HTERT RPE-1 (cell line): ENCODE measurements around the gene CHFR.
"Not testable (repeated sequence)": the region's sequence is repeated elsewhere in the genome, so short reads cannot be mapped to it uniquely, and the experiment has no call there.

Experiments
- in situ Hi-C: fragments of 300-500 bp; cut with MboI; formaldehyde crosslinking; loops from 4 replicates; pipeline ENCODE4 v1.14.3; 2020; ENCODE audit warnings: low sequenced_read_pairs

Gene CHFR

GRCh38 chr12:132813443-132813842 lies 74.0 kb downstream of the CHFR start:
- in situ Hi-C loops = no loop called here

- in situ Hi-C loops = no loop called here
Measured at GRCh38 chr12:132812631-132813305, 74.6 kb downstream of the CHFR start.

DNA sequence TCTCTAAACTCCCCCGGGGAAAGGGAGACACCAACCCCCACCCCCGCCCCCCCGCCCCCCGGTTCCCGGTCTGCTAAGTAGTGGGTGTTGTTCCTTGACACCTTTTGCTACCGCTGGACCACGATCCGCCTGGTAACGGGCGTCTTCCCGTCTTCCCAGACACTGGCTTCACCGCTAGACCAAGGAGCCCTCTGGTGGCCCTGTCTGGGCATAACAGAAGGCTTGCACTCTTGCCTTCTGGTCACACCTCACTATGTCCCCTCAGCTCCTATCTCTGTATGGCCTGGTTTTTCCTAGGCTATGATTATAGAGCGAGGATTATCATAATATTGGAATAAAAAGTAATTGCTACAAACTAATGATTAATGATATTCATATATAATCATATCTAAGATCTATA lies 78.0 kb downstream of the CHFR start:
- in situ Hi-C loops = not testable (repeated sequence)

GRCh38 chr12:132807295-132808092 lies 79.9 kb downstream of the CHFR start:
- in situ Hi-C loops = no loop called here

GRCh38 chr12:132806857-132807256 lies 80.5 kb downstream of the CHFR start:
- in situ Hi-C loops = no loop called here

- in situ Hi-C loops = no loop called here
Measured at GRCh38 chr12:132804426-132804861, 83.0 kb downstream of the CHFR start.

GRCh38 chr12:132803888-132804287 lies 83.5 kb downstream of the CHFR start:
- in situ Hi-C loops = no loop called here

- in situ Hi-C loops = no loop called here
Measured at GRCh38 chr12:132803125-132803524, 84.3 kb downstream of the CHFR start.

- in situ Hi-C loops = no loop called here
Measured at GRCh38 chr12:132801741-132802140, 85.7 kb downstream of the CHFR start.

GRCh38 chr12:132798836-132799235 lies 88.6 kb downstream of the CHFR start:
- in situ Hi-C loops = no loop called here

- in situ Hi-C loops = no loop called here
Measured at GRCh38 chr12:132797820-132798570, 89.4 kb downstream of the CHFR start.

GRCh38 chr12:132795847-132796246 lies 91.6 kb downstream of the CHFR start:
- in situ Hi-C loops = no loop called here

DNA sequence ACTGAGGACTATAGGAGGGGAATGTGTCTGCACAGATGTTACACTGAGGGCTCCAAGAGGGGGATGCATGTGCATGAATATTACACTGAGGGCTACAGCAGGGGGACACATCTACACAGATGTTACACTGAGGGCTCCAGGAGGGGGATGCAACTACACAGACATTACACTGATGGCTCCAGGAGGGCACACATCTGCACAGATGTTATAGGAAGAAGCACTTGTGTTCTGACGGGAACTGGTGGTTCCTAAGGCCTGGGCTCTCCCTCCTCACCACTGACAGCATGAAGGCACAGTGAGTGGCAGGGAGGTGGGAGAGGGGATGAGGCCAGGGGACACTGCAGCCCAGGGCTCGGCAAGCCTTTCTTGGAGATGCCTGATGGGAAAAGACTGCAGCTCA lies 95.5 kb downstream of the CHFR start:
- in situ Hi-C loops = not testable (repeated sequence)

DNA sequence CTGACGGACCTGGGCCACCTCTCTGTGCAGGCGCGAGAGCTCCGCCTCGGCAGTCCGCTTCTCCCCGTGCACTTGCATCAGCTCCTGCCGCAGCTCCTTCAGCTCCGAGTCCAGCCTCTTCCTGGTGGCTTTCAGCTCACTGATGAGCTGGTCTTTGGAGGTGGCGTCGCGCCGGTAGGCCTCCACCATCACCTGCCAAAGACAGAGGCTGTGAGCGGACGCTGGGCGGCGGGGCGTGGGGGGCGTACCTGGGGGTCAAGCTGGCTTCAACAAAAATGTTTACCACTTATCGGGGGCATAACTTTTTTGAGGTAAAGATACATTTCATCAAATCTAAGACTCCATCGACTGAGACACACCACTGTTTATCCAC lies 98.3 kb downstream of the CHFR start:
- in situ Hi-C loops = no loop called here

DNA sequence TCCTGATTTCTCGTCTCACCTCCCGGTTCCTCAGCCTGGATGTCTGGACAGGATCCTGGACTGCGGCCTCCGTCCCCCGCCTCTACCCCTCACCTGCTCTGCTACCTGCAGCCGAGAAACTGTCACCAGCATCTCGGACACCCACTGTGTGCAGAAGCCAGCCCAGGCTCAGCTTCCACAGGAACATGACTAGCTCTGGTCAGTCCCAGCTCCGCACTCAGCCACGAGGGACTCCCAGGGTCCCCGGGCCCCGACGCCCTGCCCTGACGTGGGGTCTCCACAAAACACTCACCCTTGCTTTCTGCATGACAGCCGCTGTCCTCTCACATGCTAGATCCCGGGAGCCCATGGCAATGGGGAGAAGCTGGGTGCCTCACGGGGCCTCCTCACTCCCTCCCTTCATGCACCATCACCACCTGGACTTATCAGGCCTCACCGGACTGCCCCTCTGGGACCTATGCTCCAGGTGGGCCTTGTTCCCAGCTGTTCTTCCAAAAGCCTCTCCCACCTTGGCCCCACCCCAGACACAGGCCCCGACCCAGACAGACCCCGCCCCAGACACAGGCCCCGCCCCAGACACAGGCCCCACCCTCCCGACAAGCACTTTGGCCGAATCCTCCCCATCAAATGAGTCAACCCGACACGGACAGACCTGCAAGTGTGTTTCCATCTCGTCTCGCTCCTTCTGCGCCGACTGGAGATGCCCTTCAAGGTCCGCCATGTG lies 98.9 kb downstream of the CHFR start:
- in situ Hi-C loops = no loop called here

- in situ Hi-C loops = no loop called here
Measured at GRCh38 chr12:132787877-132788276, 99.5 kb downstream of the CHFR start.

- in situ Hi-C loops = no loop called here
Measured at GRCh38 chr12:132786192-132786591, 101.2 kb downstream of the CHFR start.

DNA sequence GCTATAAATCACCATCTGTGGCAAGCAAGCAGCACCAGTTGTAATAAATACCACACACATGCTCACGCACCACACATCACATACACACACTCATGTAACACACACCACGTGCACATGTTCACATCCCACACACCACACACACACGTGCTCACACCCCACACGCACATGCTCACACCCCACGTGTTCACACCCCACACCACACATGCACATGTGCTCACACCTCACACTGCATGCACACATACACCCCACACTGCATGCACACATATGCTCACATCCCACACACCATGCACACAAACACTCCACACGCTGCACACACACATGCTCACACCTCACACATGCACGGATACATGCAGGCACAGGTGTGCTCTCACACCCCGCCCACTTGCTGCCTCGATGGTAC lies 102.8 kb downstream of the CHFR start:
- in situ Hi-C loops = no loop called here

DNA sequence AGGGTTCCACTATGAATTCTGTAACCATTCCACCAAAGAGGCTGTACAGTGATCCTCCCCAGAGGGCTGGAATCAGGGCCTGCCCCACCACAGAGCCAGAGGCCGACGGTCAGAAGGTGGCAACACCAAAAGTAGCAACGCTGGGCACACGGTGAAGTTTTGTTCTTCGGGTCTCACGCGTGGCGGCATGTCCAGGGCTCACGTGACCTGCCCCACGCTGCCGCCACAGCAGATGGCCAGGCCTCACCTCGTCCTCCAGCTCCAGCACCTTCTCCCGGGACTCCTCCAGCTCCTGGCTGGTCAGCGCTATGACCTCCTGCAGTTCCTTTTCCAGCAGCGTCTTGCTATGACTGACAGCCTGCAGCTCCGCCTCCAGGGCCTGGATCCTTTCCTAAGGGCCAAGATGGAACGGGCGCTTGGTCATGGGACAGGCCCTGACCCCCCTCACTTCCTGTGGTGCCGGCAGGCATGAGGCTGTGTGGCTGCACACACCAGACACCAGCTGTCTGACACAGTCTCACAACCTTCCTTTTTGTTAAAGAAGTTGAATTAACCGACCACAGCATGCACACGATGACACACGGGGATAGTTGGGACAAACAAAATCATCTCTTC lies 103.4 kb downstream of the CHFR start:
- in situ Hi-C loops = no loop called here
